HG03575 (cell line): ENCODE results near the gene SORCS2.

Experiments
- ATAC-seq: cut with Tn5 transposase; IDR thresholded peaks from one replicate; pipeline ENCODE4 v1.9.1; 2021; ENCODE audit not compliant: unreplicated experiment, insufficient number of reproducible peaks, low FRiP score; ENCODE audit errors: extremely low read depth

Gene SORCS2

DNA sequence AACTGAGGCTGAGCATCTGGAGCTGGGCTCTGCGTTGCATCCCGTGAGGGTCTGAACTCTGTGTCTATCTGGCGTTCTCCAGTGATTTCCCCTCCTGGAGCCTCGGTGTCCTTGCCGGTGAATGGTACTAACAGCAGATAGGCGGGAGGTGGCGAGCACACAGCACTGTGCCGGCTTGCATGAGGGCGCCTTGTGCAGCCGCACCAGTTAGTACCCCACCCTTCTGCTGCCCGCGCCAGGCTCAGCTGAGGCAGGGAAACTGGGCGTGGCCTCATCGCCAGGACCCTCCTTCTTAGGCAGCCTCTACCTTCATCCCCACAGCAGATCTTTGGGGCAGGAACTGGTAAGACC is 42.7 kb downstream of the SORCS2 start:
- ATAC-seq = no peak

DNA sequence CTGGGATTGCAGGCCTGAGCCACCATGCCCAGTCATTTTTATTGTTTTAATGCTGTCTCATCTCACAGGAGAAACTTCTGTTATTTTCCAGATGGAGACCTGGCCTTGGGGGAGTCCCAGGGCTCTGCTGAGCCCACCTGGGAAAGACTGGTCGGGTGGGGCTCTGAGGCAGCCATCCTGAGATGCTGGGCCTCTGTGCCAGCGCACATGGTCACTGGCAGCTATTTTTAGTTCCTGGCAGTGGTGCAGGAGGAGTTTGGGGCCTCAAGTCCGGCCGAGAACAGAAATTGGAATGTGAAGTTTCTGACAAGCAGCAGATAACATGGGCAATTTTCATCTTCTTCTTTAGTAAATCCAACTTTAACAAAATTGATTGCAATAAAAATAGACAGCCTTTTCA is 44.5 kb downstream of the SORCS2 start:
- ATAC-seq = no peak

DNA sequence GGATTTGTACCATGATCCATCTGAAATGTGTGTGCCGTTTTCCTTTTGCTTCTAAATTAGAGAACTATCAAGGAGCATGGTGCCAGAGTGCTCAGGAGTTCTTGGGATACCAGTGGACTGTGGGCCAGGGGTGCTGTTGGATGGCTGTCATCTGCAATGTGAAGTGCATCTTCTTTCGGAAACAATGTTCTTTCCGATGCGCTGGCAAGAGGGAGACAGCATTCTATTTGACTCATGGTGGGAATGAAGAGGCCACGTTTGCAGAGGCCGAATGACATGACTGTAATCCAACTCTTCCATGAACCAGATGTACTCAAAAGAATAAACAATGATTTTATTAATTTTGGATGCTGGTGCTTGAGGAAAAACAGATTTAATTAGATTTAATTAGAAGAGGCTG is 45.5 kb downstream of the SORCS2 start:
- ATAC-seq = no peak

DNA sequence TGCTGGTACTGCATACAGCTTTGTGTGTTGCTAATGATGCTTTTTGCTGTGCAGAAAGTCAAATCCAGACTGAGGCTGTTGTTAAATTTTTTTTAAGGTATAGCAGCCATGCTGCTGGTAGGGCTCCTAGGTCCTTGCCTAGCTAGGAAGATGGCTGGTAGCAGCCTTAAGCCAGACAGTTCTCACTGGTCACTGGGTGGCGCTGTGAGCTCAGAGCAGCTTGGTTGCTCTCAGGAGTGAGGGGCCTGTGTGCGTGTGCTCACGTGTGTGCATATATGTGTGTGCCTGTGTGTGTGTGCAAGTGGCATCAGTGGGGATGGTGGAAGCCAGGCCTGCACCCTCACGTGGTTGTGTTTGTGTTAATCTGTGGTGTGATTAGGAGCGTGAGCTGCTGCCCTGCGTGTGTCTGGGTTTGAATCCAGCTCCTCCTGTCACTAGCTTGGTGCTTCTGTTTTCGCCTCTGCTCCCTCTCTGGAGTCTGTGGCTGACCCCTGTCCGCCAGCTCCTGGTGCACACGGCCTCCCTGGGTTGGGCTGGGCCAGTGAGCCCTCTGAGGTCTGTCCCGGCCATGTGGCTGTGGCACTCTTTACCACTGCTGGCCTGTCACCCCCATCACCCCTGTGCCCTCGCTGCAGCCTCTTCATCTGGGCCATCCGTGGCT is 46.1 kb downstream of the SORCS2 start:
- ATAC-seq = no peak

DNA sequence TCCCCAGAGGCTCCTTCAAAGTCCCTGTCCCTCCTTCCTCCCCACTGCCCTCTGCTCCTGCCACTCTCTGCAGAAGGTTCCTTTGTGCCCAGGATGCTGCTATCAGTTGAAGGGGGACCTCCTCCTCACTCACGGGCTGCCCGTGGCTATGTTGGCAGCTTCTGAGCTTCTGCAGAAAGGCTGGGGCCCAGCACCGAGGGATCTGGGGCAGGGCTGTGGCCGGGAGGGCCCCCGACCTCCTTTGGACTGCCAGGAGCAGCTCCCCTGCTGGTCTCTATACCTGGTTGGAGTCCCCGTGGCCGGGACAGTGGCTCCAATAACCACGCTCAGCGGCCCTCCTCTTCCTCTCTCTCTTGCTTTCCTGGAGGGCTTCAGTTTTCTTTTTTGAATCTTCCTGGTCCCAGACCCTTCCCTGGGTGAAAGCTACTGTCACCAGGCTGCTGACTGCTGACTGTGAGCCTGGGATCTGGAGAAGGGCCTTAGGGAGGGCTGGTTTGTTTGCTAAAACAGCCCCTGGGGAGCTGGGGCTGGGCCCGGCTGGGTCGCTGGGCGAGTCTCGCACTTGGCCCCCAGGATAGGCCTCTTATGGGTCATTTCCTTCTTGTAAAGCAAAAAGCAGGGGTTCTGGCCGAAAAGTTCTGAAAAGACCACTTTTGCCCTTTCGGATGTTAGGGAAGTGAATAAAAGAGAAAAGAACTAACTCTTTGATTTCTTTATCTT is 46.9 kb downstream of the SORCS2 start:
- no peak for ATAC-seq

DNA sequence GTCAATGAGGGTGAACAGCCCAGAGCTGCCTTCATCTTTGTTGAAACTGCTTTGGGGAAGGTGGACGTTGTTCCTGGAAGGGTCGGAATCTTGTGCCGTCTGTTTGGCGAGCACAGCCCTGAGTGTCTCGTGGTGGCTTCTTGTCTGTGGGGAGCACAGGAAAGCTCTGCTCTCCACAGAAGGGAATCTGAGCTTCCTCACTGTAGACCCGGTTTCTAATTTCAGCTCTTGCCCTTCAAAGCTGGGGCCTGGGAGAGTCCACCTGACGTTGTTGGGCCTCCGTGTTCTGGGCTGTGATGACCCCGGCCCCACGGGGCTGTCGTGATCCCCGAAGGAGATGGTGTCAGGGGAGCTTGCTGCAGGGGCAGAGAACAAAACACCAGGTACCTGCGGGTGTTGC is 47.5 kb downstream of the SORCS2 start:
- ATAC-seq = no peak

DNA sequence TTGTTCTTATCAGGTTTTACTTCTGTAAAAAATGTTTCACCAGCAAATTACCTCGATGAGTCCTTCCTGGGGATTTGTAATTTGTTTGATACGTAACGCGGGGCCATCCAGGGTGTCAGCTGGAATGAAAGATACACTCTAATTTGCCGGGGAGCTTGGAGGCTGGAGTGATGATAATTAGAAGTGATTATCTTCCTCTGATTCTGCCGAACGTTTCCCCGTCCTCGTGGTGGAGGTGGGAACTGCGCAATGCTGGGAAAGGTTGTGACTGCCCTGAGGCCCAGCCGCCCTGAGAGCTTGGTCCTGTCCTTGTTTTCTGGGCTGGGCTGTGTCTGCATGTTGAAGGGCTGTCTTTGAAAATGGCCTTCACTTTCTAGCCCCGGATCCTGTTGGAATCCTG is 48.0 kb downstream of the SORCS2 start:
- ATAC-seq = no peak

DNA sequence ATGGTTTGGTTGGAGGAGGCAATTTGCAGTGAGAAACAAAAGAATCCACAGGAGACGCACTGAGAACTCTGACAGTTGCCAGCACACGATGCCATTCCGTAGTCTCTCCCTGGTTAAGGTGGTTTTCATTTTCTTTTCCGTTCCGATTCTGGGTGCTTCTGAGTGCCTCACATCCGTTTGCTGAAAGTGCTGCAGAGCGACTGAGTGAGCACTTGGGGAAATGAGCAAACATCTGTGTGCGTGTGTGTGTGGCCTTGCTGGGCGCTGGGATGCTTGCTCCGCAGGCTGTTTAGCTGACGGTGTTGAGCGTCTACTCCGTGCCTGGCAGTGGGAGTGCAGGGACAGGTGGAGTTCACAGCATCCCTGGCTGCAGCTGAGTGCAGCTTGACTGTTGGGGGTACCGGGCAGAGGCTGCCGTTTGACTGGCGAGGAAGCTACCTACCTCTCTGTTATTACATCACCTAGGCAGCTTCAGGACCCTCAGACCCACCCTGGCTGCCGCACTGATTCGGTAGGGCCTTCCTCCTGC is 49.3 kb downstream of the SORCS2 start:
- ATAC-seq = no peak

DNA sequence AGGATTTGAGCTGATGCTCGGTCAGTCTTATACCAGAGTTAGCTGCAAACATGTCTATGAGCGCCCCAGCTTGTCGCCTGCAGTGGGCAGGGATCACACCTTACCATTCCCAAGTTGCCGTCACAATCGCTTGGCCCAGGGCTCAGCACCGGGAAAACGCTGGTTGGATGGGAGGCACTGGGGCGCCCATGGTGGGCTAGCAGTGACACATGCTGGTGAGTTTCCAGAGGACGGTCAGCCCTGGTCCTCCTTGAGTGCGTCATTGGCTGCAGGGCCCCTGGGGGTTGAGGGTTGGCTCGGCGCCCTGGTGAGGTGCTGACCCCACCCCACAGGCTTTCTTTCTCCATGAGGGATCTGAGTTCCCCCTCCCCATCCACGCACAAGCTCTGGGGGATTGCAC is 50.4 kb downstream of the SORCS2 start:
- no peak for ATAC-seq

DNA sequence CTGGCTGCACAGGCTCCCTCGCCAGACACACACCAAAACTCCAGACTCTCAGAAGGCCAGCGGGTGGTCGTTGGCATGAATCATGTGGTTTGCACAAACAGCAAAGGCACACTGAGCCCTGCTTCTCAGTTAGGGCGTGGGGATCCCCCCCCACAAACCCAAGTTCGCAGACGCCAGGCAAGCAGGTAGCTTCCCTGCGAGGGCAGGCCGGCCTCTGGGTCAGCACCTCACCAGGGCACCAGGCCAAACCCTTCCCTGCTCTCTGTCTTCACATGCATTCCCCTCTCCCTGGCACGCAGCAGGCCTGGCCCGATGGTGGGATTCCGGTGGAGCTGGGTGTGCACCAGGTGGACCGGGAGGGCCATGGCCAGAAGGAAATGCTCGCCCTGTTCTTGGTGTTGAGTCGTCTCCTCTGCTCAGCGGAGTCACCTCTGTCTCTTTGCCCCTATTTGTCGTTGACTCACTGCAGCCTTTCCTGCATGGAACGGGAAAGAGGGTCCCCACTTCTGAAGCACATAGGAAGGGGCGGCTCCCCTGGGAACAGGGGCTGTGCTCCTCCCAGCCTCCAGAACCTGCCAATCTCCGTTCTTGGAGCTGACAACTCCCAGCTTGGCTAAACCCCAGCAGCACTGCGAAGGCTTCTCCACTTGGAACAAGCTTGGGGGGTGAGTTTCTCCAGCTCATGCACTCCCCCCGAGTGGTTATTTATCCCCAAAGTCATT is 51.4 kb downstream of the SORCS2 start:
- ATAC-seq = no peak

DNA sequence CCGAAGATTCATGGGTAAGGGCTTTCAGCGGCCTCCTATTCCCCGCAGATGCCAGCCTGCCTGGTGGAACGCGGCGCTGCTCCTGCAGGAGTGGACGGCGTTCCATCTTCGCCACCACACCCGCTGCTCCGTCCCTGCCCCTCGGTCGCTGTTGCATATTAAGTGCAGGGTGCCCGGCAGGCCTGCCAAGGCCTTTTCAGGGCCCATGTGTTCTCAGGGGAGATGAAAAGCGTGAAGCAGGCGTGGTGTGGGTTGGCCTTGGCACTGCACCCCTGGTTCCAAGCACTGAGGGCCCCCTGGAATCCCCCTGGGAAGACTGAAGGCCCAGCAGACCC is 52.0 kb downstream of the SORCS2 start:
- no peak for ATAC-seq

DNA sequence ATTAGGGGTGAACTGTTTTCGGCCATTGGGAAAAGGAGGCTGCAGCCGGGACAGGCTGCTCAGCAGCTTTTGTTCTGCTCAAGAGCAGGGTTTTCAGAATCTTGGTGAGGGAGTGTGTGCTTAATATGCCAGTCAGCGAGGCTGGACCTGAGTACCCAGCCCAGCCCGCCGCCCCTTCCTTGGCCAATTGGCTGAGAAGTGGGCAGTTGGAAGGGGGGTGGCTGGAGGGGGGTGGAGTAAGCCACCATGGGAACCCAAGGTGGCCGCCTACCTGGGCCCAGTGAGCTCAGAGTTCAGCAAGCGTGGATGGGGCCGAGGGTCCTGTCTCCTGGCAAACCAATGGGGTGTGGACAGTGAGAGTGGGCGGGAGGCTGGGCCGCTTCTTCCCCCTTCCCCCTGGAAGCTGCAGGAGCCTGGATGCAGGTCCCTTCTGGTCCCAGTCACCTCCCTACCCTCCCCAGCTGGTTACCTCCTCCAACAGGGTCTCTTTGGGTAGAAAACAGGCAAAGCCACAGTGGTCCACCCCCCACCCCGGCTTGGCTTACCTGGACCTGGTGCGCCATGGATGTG is 52.5 kb downstream of the SORCS2 start:
- no peak for ATAC-seq

DNA sequence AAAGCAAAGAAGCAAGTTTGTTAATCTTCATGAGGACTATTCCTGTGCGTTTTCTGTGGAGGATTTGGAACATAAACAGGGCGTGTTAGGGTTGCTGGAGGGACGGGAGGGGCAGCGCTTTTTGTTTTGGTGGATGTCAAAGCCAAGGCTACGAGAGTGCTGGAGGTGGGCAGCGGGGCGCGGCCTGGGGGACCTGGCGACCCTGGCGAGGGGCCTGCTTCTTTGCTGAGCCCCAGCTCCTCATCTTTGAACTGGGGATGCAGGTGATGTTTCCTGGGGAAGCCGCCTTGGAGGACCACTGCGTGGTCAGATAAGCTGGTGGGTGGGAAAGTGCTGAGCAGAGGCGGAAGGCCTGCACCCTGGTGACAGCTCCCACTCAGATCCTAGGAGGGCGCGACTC is 55.2 kb downstream of the SORCS2 start:
- no peak for ATAC-seq

DNA sequence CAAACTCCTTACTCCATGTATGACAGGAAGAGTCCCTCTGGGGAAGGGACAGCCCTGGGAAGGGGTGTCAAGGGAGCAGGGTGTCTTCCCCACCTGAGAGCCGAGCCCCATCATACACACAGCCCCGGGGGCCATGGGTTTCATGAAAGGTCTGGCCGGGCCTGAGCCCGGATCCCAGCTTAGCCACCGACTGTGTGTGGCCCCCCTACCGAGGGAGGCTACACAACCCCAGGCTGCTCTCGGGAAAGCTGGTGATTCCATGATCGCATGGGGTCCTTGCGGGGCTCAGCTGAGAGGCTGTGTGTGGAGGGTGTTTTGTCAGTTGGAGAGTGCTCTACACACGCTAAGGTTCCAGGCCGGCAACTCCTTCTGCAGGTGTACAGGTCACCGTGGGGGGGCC is 55.6 kb downstream of the SORCS2 start:
- ATAC-seq = no peak

DNA sequence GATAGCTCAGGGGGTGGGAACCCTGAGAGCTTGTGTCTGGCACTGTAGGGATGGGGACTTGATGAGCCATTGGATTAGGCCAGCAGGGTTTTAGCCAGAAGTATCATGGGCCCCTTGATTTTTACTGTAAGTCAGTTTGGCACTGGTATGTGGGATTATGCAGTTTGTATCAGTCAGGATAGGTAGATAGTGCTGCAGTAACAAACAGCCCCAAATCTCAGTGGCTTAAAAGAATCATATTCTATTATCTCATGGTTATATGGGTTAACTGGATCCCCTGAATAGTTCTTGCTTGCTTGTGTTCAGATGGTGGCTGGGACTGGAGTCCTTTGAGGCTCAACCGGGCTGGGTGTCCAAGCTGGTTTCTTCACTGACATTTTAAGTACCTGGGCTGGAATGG is 56.5 kb downstream of the SORCS2 start:
- no peak for ATAC-seq

DNA sequence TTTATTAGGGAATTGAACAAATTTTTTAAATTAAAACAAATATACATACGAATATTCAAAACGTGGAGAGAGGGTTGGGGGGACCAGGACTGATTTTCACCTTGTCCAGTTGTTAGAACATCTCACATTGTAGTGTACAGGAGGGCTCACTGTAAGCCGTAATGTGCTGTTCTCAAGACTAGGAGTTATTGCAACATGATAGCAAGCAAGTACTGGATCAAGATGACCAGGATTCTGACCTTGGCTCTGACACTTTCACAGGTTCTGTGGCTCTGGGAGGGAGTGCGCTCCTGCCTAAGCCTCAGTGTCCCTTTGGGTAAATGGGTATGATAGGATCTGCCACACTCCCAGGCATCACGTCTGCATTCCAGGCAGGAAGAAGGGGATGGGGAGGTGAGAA is 59.0 kb downstream of the SORCS2 start:
- no peak for ATAC-seq

DNA sequence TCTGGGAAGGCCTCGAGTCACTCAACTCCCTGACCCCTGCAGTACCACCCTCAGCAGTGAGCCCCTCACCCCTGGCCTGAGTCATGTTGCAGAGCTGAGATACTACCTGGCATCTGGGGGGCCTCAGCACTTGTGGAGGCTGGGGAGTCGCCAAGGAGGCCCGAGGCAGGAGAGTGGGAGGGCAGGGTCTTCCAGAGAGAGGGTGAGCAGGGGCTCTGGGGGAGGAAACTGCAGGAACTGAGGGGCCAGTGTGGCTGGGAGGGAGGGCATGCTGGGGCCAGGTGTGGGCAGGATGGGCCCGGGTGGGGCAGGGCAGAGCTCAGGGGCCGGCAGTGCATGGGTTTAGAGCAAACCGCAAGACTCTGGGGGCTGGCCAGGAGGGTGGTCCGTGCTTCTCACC is 59.7 kb downstream of the SORCS2 start:
- no peak for ATAC-seq

DNA sequence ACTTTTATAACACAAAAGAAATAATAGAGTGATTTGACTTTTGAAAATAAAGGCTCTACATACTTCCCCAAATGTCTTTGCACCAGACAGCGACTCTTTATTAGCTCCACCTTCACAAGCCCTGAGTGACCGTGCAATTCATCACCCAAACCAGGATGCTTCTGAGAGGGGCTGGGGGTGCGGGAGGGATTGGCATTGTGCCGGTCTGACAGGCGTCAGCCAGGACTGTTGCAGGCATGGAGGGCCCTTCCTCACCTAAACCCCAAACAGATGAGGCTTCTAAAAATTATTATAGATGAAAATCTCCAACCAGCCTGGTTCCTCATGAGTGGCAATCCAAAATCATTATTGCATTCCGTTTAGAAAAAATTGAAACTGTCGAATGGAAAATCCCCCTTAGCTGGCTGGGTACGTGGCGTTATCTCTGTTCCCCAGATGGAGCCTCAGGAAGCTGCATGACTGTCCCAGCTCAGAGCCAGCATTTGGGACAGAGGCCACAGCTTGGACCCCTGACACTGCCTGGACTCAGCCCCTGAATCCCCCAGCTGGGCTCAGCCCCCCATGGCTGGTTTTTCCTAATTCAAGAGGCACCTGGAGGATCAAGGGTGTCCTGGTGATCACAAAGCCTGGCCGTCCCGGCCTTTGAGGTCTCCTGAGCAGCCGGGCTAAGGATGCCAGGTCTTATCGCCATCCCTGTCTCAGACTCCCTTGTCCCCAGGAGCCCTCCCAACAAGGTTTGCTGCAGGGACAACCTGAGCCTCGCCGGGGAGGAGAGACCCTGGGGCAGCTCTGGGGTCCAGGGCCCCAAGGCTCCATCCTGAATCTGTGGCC is 60.4 kb downstream of the SORCS2 start:
- ATAC-seq = no peak

DNA sequence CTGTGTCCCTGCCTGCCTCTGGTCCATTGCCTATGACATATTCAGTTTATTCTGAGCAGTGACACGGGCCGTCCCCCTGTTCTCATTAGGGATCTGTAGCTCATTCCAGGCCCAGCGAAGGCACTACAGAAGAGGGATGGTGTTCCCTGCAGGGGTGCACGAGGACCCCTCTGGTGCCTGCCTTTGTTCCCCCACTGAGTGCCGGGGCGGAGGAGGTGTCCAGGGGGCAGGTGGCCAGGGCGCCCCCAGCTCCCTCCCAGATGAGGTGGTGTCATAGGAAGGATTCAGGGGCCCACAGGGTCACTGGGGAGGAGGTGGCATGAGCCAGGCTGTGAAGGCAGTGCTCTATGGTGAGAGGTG is 61.0 kb downstream of the SORCS2 start:
- ATAC-seq = no peak
